SKM-1 (cell line): Measurements from ENCODE around the gene FLYWCH1.
A peak's percentile ranks its signal among the peaks of the same experiment; 100 is the strongest.

ENCODE experiments used
- DNase-seq: peaks from one replicate; lab custom pipeline; 2025; ENCODE audit not compliant: unreplicated experiment; lab: John Stamatoyannopoulos, UW

FLYWCH1 gene

GRCh38 chr16:2950773-2951172 is 39.0 kb downstream of the FLYWCH1 start:
- DNase-seq: no peak

- DNase-seq: no peak
Measured at GRCh38 chr16:2952679-2953078, 40.9 kb downstream of the FLYWCH1 start.

GRCh38 chr16:2953706-2954627 is 42.2 kb downstream of the FLYWCH1 start:
- no peak for DNase-seq

GRCh38 chr16:2954656-2955381 is 43.1 kb downstream of the FLYWCH1 start:
- no peak for DNase-seq

- no peak for DNase-seq
Measured at GRCh38 chr16:2955438-2955778, 43.7 kb downstream of the FLYWCH1 start.

GRCh38 chr16:2955779-2956578 is 44.2 kb downstream of the FLYWCH1 start:
- DNase-seq: no peak

- DNase-seq: no peak
Measured at GRCh38 chr16:2956579-2956956, 44.8 kb downstream of the FLYWCH1 start.

- no peak for DNase-seq
Measured at GRCh38 chr16:2959206-2959605, 47.5 kb downstream of the FLYWCH1 start.

GRCh38 chr16:2960183-2961010 is 48.7 kb downstream of the FLYWCH1 start:
- no peak for DNase-seq

- DNase-seq: no peak
Measured at GRCh38 chr16:2962334-2963073, 50.8 kb downstream of the FLYWCH1 start.

GRCh38 chr16:2963074-2963722 is 51.5 kb downstream of the FLYWCH1 start:
- no peak for DNase-seq

- peak; percentile 31 for DNase-seq
Measured at GRCh38 chr16:2963723-2964474, 52.2 kb downstream of the FLYWCH1 start, which contains the start of gene KREMEN2. TSS of gene KREMEN2 (plus strand) at chr16:2964275. CDS start at chr16:2964521, 246 bp downstream.

- DNase-seq: peak; percentile 90
Measured at GRCh38 chr16:2964475-2965336, 53.0 kb downstream of the FLYWCH1 start.

- no peak for DNase-seq
Measured at GRCh38 chr16:2966043-2966807, 54.5 kb downstream of the FLYWCH1 start.

- no peak for DNase-seq
Measured at GRCh38 chr16:2966808-2967191, 55.1 kb downstream of the FLYWCH1 start.

GRCh38 chr16:2967211-2967631 is 55.5 kb downstream of the FLYWCH1 start:
- no peak for DNase-seq

GRCh38 chr16:2967721-2968161 is 56.0 kb downstream of the FLYWCH1 start:
- DNase-seq: no peak
